Transverse colon (tissue), 4 donors: Measurements from ENCODE around the gene TMEM107. TPM values are rescaled to one million over a fixed set of nuclear protein-coding genes. Genes with fewer than 3 reads are reported as not detected.

Source experiments
- DNase-seq: peaks from one replicate; pipeline ENCODE4 v3.0.0-alpha.2; 2019
- H3K27ac ChIP-seq, 4 donors: fragments of 200-600 bp; sonication (generic); 2 replicates each; pipeline ENCODE4 v1.5.1; 2016 to 2018; ENCODE audit warnings: inconsistent platforms in 4 of 4
- H3K27me3 ChIP-seq: fragments of 200-600 bp; sonication (generic); 2 replicates; pipeline ENCODE4 v1.5.1; 2017; ENCODE audit warnings: inconsistent platforms
- H3K36me3 ChIP-seq, 4 donors: fragments of 200-600 bp; sonication (generic); 2 replicates each; pipeline ENCODE4 v1.5.1; 2017 to 2019; ENCODE audit warnings: inconsistent platforms in 4 of 4
- H3K4me1 ChIP-seq, 4 donors: fragments of 200-600 bp; sonication (generic); 2 replicates each; pipeline ENCODE4 v1.5.1; 2017 to 2020; ENCODE audit warnings: inconsistent platforms in 4 of 4
- H3K4me3 ChIP-seq, 4 donors: fragments of 200-600 bp; sonication (generic); 1 replicate in 1 of 4; 2 replicates in 3 of 4; pipeline versions ENCODE4 v1.5.1 to v1.6.1; 2017 to 2019; ENCODE audit warnings: inconsistent platforms in 4 of 4
- H3K9me3 ChIP-seq, 2 donors: fragments of 200-600 bp; sonication (generic); 2 replicates each; pipeline ENCODE4 v1.5.1; 2017 to 2019; ENCODE audit warnings: inconsistent platforms in 2 of 2
- CTCF ChIP-seq, 5 experiments: fragments of 200-600 bp in 3 of 5; fragments of 450-650 bp in 2 of 5; sonication (generic) in 3 of 5; IDR thresholded peaks; 1 replicate in 2 of 5; 2 replicates in 3 of 5; pipeline ENCODE4 v1.5.1; 2016 to 2017; ENCODE audit warnings: antibody characterized with exemption in 5 of 5, inconsistent platforms in 3 of 5, mild to moderate bottlenecking in 2 of 5, moderate library complexity in 1 of 5
- EP300 ChIP-seq: sonication (generic); formaldehyde crosslinking; IDR thresholded peaks from one replicate; pipeline ENCODE4 v1.6.1; 2017; ENCODE audit warnings: antibody characterized with exemption, low read depth
- POLR2A ChIP-seq: fragments of 450-650 bp; IDR thresholded peaks from one replicate; pipeline ENCODE4 v1.6.1; 2016; ENCODE audit warnings: antibody characterized with exemption, mild to moderate bottlenecking, moderate library complexity
- POLR2AphosphoS5 ChIP-seq, 3 donors: sonication (generic); formaldehyde crosslinking; IDR thresholded peaks; one replicate each; pipeline ENCODE4 v1.6.1; 2016; ENCODE audit warnings: antibody characterized with exemption in 3 of 3
- WGBS, 2 donors: methylation state at CpG; one replicate each; pipeline ENCODE4 v1.1.5; 2018; ENCODE audit warnings: low coverage in 1 of 2; 5-methylcytosine and 5-hydroxymethylcytosine counted together
- in situ Hi-C, 4 donors: fragments of 200-750 bp; cut with MboI; loops; one replicate each; pipeline versions ENCODE4 v1.15.0 to v1.15.1; 2017; ENCODE audit warnings: low sequenced_read_pairs in 3 of 4, low pct_ligation_motif_present in 1 of 4, low pct_unique_long_range_greater_than_20kb in 1 of 4
- intact Hi-C: fragments of 100-400 bp; cut with DNase I; formaldehyde crosslinking; loops from one replicate; pipeline ENCODE4 v1.15.1; 2023; ENCODE audit warnings: low total_unique reads
- total RNA-seq, 4 donors: library from RNA; depleted of rRNA; stranded (reverse); fragments of >200 nt; gene quantifications; one replicate each; pipeline ENCODE4 v1.1.0, GENCODE V29; 2016

The TMEM107 gene
- total RNA-seq, 4 donors from 2014 or later = 1.5 to 74.6 (median 18.3) TPM

DNA sequence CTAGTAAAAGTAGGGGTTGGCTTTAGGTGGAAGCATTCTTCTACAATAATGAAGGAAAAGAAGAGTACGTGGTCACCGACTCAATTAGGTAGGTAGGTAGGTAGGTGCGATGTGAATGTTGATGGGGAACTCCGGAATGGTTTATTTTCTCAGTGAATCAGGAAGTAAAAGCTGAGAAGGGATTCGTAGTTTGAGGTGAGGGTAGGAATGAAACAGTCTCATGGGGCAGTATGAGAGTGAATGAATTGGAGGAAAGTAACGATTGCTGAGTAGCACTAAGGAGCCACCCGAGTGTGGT is 37.9 kb downstream of the TMEM107 start:
- intact Hi-C loops (no loop called here), in situ Hi-C loops (loop anchor here in 1 of 4 donors (25.0 kb wide), 1 partner anchor 901 kb away; the partner anchor contains the start of genes DVL2, GABARAP and PHF23)
- TF ChIP-seq POLR2AphosphoS5 (IDR thresholded peaks at IDR 0.05) (no peak), POLR2A (no peak), EP300 (no peak), CTCF (IDR thresholded peaks at IDR 0.05) (no peak)
- H3K4me1 ChIP-seq = peaks cover 7 to 27% (median 19%) of the 10 kb centered on the region in 4 donors
- no peak for DNase-seq
- no peaks in the 10 kb centered on the region for H3K27me3 ChIP-seq
- WGBS, 2 donors = 0 to 2% methylated on average over 7 of the region's 7 CpGs
- peak overlapping the region in 2 of 4 donors; percentile 19 to 32 for H3K4me3 ChIP-seq
- H3K36me3 ChIP-seq = peaks cover 0 to 36% (median 17%) of the 10 kb centered on the region in 4 donors
- peak overlapping the region; percentile 86 to 93 (median 90) for H3K27ac ChIP-seq
- no peaks in the 10 kb centered on the region for H3K9me3 ChIP-seq

DNA sequence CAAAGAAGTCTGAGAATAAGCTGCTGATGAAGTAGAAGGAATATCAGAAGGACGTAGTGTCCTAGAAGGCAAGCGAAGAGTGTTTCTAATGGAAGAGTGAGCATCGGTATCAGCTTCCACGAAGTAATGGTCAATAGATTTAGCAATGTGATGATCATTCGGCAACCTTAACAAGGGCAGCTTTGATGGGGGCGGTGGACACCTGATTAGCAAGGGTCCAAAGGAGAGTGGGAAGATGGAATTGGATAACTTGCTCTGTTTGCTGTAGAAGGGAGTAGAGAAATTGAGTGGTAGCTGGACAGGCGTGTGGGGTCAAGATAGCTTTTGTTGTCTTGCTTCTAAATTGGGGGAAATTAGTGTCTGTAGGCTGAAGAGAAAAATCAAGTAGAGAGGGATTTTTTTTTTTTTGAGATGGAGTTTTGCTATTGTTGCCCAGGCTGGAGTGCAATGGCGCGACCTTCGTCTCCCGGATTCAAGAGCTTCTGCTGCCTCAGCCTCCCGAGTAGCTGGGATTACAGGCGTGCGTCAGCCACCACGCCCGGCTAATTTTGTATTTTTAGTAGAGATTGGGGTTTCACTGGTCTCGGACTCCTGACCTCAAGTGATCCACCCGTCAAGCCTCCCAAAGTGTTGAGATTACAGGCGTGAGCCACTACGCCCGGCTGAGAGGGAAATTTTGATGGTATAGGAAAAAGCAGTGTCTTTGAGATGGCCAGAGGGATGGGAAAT is 38.4 kb downstream of the TMEM107 start:
- intact Hi-C loops (no loop called here), in situ Hi-C loops (loop anchor here in 1 of 4 donors (25.0 kb wide), 1 partner anchor 901 kb away; the partner anchor contains the start of genes DVL2, GABARAP and PHF23)
- Histone ChIP-seq H3K4me1 (peaks cover 7 to 27% (median 19%) of the 10 kb centered on the region in 4 donors), H3K36me3 (peaks cover 0 to 31% (median 14%) of the 10 kb centered on the region in 4 donors), H3K4me3 (peak overlapping the region in 2 of 4 donors; percentile 19 to 32), H3K27me3 (no peaks in the 10 kb centered on the region), H3K27ac (peak overlapping the region; percentile 86 to 93 (median 90)), H3K9me3 (no peaks in the 10 kb centered on the region)
- WGBS, 2 donors = 27 to 68% methylated on average over 6 to 21 of the region's 21 CpGs
- no peak for TF ChIP-seq POLR2A
- TF ChIP-seq EP300 = no peak
- TF ChIP-seq CTCF (IDR thresholded peaks at IDR 0.05) = no peak
- no peak for TF ChIP-seq POLR2AphosphoS5 (IDR thresholded peaks at IDR 0.05)
- DNase-seq = no peak

DNA sequence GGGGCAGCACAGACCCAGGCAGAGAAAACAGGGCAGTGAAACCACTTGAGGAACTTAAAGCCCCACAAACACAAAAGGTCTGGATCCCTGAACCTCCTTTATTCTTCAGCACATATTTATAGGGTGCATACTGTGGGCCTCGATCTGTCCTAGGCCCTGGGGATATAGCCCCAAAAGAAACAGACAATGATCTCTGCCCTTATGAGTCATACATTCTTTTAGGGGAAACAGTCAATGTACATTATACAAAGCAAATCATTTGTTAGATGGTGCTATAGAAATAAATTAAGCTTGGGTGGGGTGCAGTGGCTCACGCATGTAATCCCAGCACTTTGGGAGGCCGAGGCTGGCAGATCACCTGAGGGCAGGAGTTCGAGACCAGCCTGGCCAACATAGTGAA is 42.2 kb downstream of the TMEM107 start:
- in situ Hi-C loops (loop anchor here in 1 of 4 donors (25.0 kb wide), 1 partner anchor 897 kb away; the partner anchor contains the start of genes DVL2, GABARAP and PHF23), intact Hi-C loops (no loop called here)
- H3K9me3 ChIP-seq = no peaks in the 10 kb centered on the region
- H3K4me1 ChIP-seq = peaks cover 0 to 15% (median 13%) of the 10 kb centered on the region in 4 donors
- H3K27me3 ChIP-seq = peaks cover 29% of the 10 kb centered on the region
- WGBS, 2 donors = 83 to 86% methylated on average over 2 to 4 of the region's 4 CpGs
- no peak for TF ChIP-seq POLR2A
- TF ChIP-seq CTCF (IDR thresholded peaks at IDR 0.05) = no peak
- TF ChIP-seq EP300 = no peak
- TF ChIP-seq POLR2AphosphoS5 (IDR thresholded peaks at IDR 0.05) = no peak
- no peak overlapping the region for H3K4me3 ChIP-seq
- H3K36me3 ChIP-seq = no peaks in the 10 kb centered on the region
- no peak overlapping the region for H3K27ac ChIP-seq
- DNase-seq = no peak

- in situ Hi-C loops (loop anchor here in 1 of 4 donors (25.0 kb wide), 1 partner anchor 896 kb away; the partner anchor contains the start of genes DVL2, GABARAP and PHF23), intact Hi-C loops (no loop called here)
- Histone ChIP-seq H3K4me1 (peaks cover 0 to 10% (median 9%) of the 10 kb centered on the region in 4 donors), H3K27me3 (peaks cover 35% of the 10 kb centered on the region), H3K9me3 (no peaks in the 10 kb centered on the region), H3K4me3 (no peak overlapping the region), H3K27ac (no peak overlapping the region), H3K36me3 (no peaks in the 10 kb centered on the region)
- no peak for DNase-seq
- no peak for TF ChIP-seq POLR2AphosphoS5 (IDR thresholded peaks at IDR 0.05)
- WGBS, 2 donors = 75% methylated on average over 12 of the region's 12 CpGs; no CpG with 5 or more reads in 1 of the 2 donors
These were observed 42.8 kb downstream of the TMEM107 start for GRCh38 chr17:8133399-8133798.
